H1 (cell line): ENCODE results near the gene SLCO2A1. TPM values are rescaled to one million over a fixed set of nuclear protein-coding genes. Genes with fewer than 3 reads are reported as not detected.

Experiments
- CTCF ChIA-PET: fragments of 300-600 bp; sonication (Branson Sonifier 250); formaldehyde crosslinking; loops from one replicate; lab custom pipeline; 2021; ENCODE audit not compliant: partially characterized antibody; lab: Charles Lee
- POLR2A ChIA-PET: fragments of 300-600 bp; sonication (Branson Sonifier 250); formaldehyde crosslinking; loops from one replicate; lab custom pipeline; 2021; ENCODE audit warnings: inconsistent platforms; ENCODE audit not compliant: partially characterized antibody; lab: Charles Lee
- DNase-seq, 2 experiments: peaks; one replicate each; pipeline versions ENCODE4 v3.0.0 to v3.0.0-alpha.2; 2010 to 2022; ENCODE audit warnings: low spot score in 2 of 2, low read depth in 1 of 2, mixed read lengths in 1 of 2
- FAIRE-seq: peaks from 2 replicates; lab custom pipeline; 2011; peaks lifted over from hg19 to GRCh38; lab: Jason Lieb, UNC
- H2AFZ ChIP-seq: 2 replicates; pipeline ENCODE4 v1.8.1; 2012; ENCODE audit warnings: low read length, inconsistent platforms
- H2AK5ac ChIP-seq: 2 replicates; pipeline ENCODE4 v1.6.1; 2013; ENCODE audit warnings: low read depth, low read length
- H2BK120ac ChIP-seq: replicated peaks from 2 replicates; pipeline ENCODE3; 2013; ENCODE audit warnings: low read depth, low read length, inconsistent platforms
- H2BK12ac ChIP-seq: 2 replicates; pipeline ENCODE4 v1.6.1; 2013; ENCODE audit warnings: low read depth, low read length
- H2BK15ac ChIP-seq: 2 replicates; pipeline ENCODE4 v1.6.1; 2013; ENCODE audit warnings: low read length
- H2BK20ac ChIP-seq: 2 replicates; pipeline ENCODE4 v1.6.1; 2013; ENCODE audit warnings: low read length
- H2BK5ac ChIP-seq: 2 replicates; pipeline ENCODE4 v1.6.1; 2013; ENCODE audit warnings: low read depth, low read length
- H3K14ac ChIP-seq: 2 replicates; pipeline ENCODE4 v1.6.1; 2013; ENCODE audit warnings: inconsistent platforms; ENCODE audit not compliant: insufficient read length
- H3K18ac ChIP-seq: 2 replicates; pipeline ENCODE4 v1.6.1; 2013; ENCODE audit warnings: low read length; ENCODE audit errors: extremely low read depth
- H3K23ac ChIP-seq: 2 replicates; pipeline ENCODE4 v1.6.1; 2013; ENCODE audit warnings: inconsistent platforms; ENCODE audit not compliant: insufficient read length
- H3K23me2 ChIP-seq: 2 replicates; pipeline ENCODE4 v1.6.1; 2013; ENCODE audit warnings: low read depth, low read length
- H3K27ac ChIP-seq: 2 replicates; pipeline ENCODE4 v1.6.1; 2011; ENCODE audit warnings: low read depth, low read length, inconsistent platforms
- H3K27me3 ChIP-seq, 4 experiments: replicated peaks in 1 of 4; 1 replicate in 1 of 4; 2 replicates in 3 of 4; pipeline versions ENCODE4 v1.6.1 to v1.8.1; 2011 to 2013; ENCODE audit warnings: low read length in 3 of 4, mild to moderate bottlenecking in 3 of 4, inconsistent platforms in 2 of 4, mixed read lengths in 2 of 4, moderate library complexity in 1 of 4; ENCODE audit not compliant: control insufficient read depth in 3 of 4, insufficient read depth in 3 of 4; ENCODE audit errors: extremely low read depth in 1 of 4
- H3K36me3 ChIP-seq, 4 experiments: 2 replicates each; pipeline versions ENCODE4 v1.6.1 to v1.8.1; 2011 to 2013; ENCODE audit warnings: mild to moderate bottlenecking in 4 of 4, low read length in 3 of 4, moderate library complexity in 2 of 4, control low read depth in 1 of 4, inconsistent platforms in 1 of 4; ENCODE audit not compliant: insufficient read depth in 4 of 4, control insufficient read depth in 2 of 4
- H3K4ac ChIP-seq: replicated peaks from 2 replicates; pipeline ENCODE3; 2013; ENCODE audit warnings: low read length, low read depth, mixed read lengths, inconsistent platforms; ENCODE audit not compliant: insufficient read length
- H3K4me1 ChIP-seq, 4 experiments: replicated peaks in 1 of 4; 1 replicate in 1 of 4; 2 replicates in 3 of 4; pipeline versions ENCODE4 v1.6.1 to v1.8.1; 2011 to 2013; ENCODE audit warnings: low read length in 3 of 4, inconsistent platforms in 2 of 4, mixed read lengths in 1 of 4; ENCODE audit not compliant: insufficient read depth in 4 of 4, control insufficient read depth in 3 of 4
- H3K4me2 ChIP-seq, 2 experiments: 2 replicates each; pipeline versions ENCODE4 v1.6.1 to v1.8.1; 2011 to 2013; ENCODE audit warnings: low read depth in 2 of 2, low read length in 2 of 2, control low read depth in 1 of 2, inconsistent platforms in 1 of 2, mild to moderate bottlenecking in 1 of 2; ENCODE audit not compliant: insufficient read depth in 1 of 2
- H3K4me3 ChIP-seq, 4 experiments: fragments of 200-600, 300-600 bp in 1 of 4; sonication (generic), shearing (Covaris generic), sonication (Bioruptor Twin) in 1 of 4; 2 replicates each; pipeline versions ENCODE4 v1.5.1 to v1.8.1; 2011 to 2016; ENCODE audit warnings: low read length in 4 of 4, low read depth in 3 of 4, control low read depth in 2 of 4, inconsistent platforms in 2 of 4, mild to moderate bottlenecking in 2 of 4, mixed read lengths in 1 of 4, moderate library complexity in 1 of 4; ENCODE audit not compliant: insufficient read depth in 2 of 4; ENCODE audit errors: extremely low read depth in 1 of 4
- H3K56ac ChIP-seq: replicated peaks from 2 replicates; pipeline ENCODE3; 2013; ENCODE audit warnings: low read depth, mild to moderate bottlenecking, mixed read lengths, low read length, inconsistent platforms; ENCODE audit not compliant: insufficient read length
- H3K79me1 ChIP-seq: 2 replicates; pipeline ENCODE4 v1.6.1; 2013; ENCODE audit warnings: low read depth, low read length, control low read depth
- H3K79me2 ChIP-seq, 2 experiments: 2 replicates each; pipeline versions ENCODE4 v1.6.1 to v1.8.1; 2012 to 2013; ENCODE audit warnings: low read length in 2 of 2, mild to moderate bottlenecking in 2 of 2, inconsistent platforms in 1 of 2; ENCODE audit not compliant: insufficient read depth in 2 of 2, control insufficient read depth in 1 of 2
- H3K9ac ChIP-seq, 4 experiments: replicated peaks in 1 of 4; 1 replicate in 1 of 4; 2 replicates in 3 of 4; pipeline versions ENCODE4 v1.6.1 to v1.8.1; 2011 to 2013; ENCODE audit warnings: low read depth in 3 of 4, low read length in 3 of 4, control low read depth in 2 of 4, mild to moderate bottlenecking in 2 of 4, moderate library complexity in 2 of 4, inconsistent platforms in 1 of 4; ENCODE audit errors: extremely low read depth in 1 of 4
- H3K9me3 ChIP-seq, 2 experiments: 2 replicates each; pipeline versions ENCODE4 v1.6.1 to v1.8.1; 2012 to 2013; ENCODE audit warnings: mild to moderate bottlenecking in 2 of 2, moderate library complexity in 2 of 2, control low read depth in 1 of 2, inconsistent platforms in 1 of 2, low read depth in 1 of 2, low read length in 1 of 2, mixed read lengths in 1 of 2; ENCODE audit not compliant: insufficient read depth in 2 of 2
- H4K20me1 ChIP-seq, 2 experiments: replicated peaks in 1 of 2; 2 replicates each; pipeline versions ENCODE3 to v1.8.1; 2011 to 2013; ENCODE audit warnings: inconsistent platforms in 2 of 2, low read length in 2 of 2, mild to moderate bottlenecking in 1 of 2; ENCODE audit not compliant: insufficient read depth in 2 of 2, control insufficient read depth in 1 of 2
- H4K5ac ChIP-seq: 2 replicates; pipeline ENCODE4 v1.6.1; 2013; ENCODE audit warnings: low read length, low read depth, mixed read lengths, inconsistent platforms; ENCODE audit not compliant: insufficient read length
- H4K8ac ChIP-seq: 2 replicates; pipeline ENCODE4 v1.8.0; 2013; ENCODE audit warnings: mild to moderate bottlenecking, moderate library complexity, low read length, inconsistent platforms; ENCODE audit not compliant: insufficient read depth; ENCODE audit errors: extremely low read depth
- H4K91ac ChIP-seq: replicated peaks from 2 replicates; pipeline ENCODE3; 2013; ENCODE audit warnings: low read length, mixed read lengths, inconsistent platforms; ENCODE audit not compliant: insufficient read length
- CEBPB ChIP-seq: IDR thresholded peaks from 2 replicates; pipeline ENCODE4 v1.6.1; 2012; ENCODE audit warnings: low read depth, low read length
- E2F6 ChIP-seq: IDR thresholded peaks from 2 replicates; pipeline ENCODE4 v1.6.1; 2012; ENCODE audit warnings: inconsistent platforms
- WGBS, 2 experiments: shearing (Covaris generic) in 1 of 2; methylation state at CpG; one replicate each; pipeline versions ENCODE4 v1.1.6 to v1.1.7; 2013 to 2015; ENCODE audit warnings: low lambda C conversion rate in 2 of 2, mixed read lengths in 2 of 2, inconsistent platforms in 1 of 2, low coverage in 1 of 2, missing lambda C conversion rate in 1 of 2; ENCODE audit not compliant: insufficient replicate concordance in 2 of 2, insufficient coverage in 1 of 2, insufficient read length in 1 of 2; ENCODE audit errors: extremely low coverage in 1 of 2, missing lambda C conversion rate in 1 of 2; 5-methylcytosine and 5-hydroxymethylcytosine counted together
- polyA plus RNA-seq, 7 experiments: library from polyadenylated mRNA; depleted of rRNA in 3 of 7; stranded (reverse) in 5 of 7; unstranded in 2 of 7; fragments of >200 nt in 5 of 7; fragments of 200-250 nt in 2 of 7; gene quantifications; 1 replicate in 5 of 7; 2 replicates in 1 of 7; 4 replicates in 1 of 7; pipeline versions ENCODE4 v1.2.1 to v1.2.3, GENCODE V29; 2011 to 2013; ENCODE audit warnings: missing spikeins in 2 of 7, mixed read lengths in 2 of 7
- total RNA-seq: library from RNA; stranded (reverse); fragmentation: NEBNext Ultra II Directional; extraction: Animal tissue kit (Norgen Biotek cat#: 25700); gene quantifications from 2 replicates; pipeline ENCODE4 v1.2.1, GENCODE V29; 2021

The SLCO2A1 gene
- total and polyA plus RNA-seq, 2 of the 8 experiments (the other 6 are each of a cell fraction or from before 2014, with no cell fraction given), result 1.1 to 2.3 TPM

- Histone ChIP-seq H3K36me3 (no peaks in the 10 kb centered on the region), H3K23ac (no peak overlapping the region), H3K9me3 (no peaks in the 10 kb centered on the region), H3K4me1 (peaks cover 0 to 4% (median 3%) of the 10 kb centered on the region in 4 experiments; a peak in 4 of 7 replicates), H2BK120ac (no peak overlapping the region), H3K9ac (no peak overlapping the region), H3K4me2 (no peak overlapping the region), H3K56ac (no peak overlapping the region), H4K8ac (no peak overlapping the region), H3K79me1 (no peaks in the 10 kb centered on the region), H3K27me3 (peaks cover 0 to 8% (median 0%) of the 10 kb centered on the region in 4 experiments; a peak in 2 of 7 replicates), H4K91ac (no peak overlapping the region), H3K27ac (no peak overlapping the region), H3K79me2 (no peaks in the 10 kb centered on the region), H2BK12ac (no peak overlapping the region), H2BK15ac (peak overlapping the region; percentile 46; the same call in 1 of the 2 replicates), H2BK20ac (no peak overlapping the region), H2BK5ac (no peak overlapping the region), H3K4ac (no peak overlapping the region), H4K5ac (no peak overlapping the region), H3K23me2 (no peaks in the 10 kb centered on the region), H3K18ac (no peak overlapping the region), H2AFZ (no peak overlapping the region), H3K4me3 (no peak overlapping the region), H3K14ac (no peak overlapping the region), H2AK5ac (no peak overlapping the region), H4K20me1 (no peaks in the 10 kb centered on the region)
- 86% methylated on average over 8 of the region's 8 CpGs; no CpG with 5 or more reads in 1 of the 2 experiments for WGBS, 2 experiments
- FAIRE-seq, result no peak
- ChIA-PET CTCF (interaction anchor here (0.7 to 1.7 kb wide), 7 partner anchors 10 to 607 kb away, joined by 3 to 5 read pairs (median 4); no protein-coding TSS in a partner anchor), POLR2A (no interaction called here)
- no peak for DNase-seq
- TF ChIP-seq E2F6 (0 out of 2 replicates have a peak, but pooled peaks have one; percentile 32), CEBPB (no peak)
Measured at GRCh38 chr3:133994166-133994890, 35.4 kb downstream of the SLCO2A1 start.
